Kidney (tissue), 14 donors: ENCODE results near the gene LY6G6F. TPM values are rescaled to one million over a fixed set of nuclear protein-coding genes. Genes with fewer than 3 reads are reported as not detected.

ENCODE experiments used
- DNase-seq, 5 donors: peaks; one replicate each; pipeline ENCODE4 v3.0.0-alpha.2; 2013 to 2020
- FAIRE-seq: peaks from 2 replicates; lab custom pipeline; 2012; peaks lifted over from hg19 to GRCh38; lab: Jason Lieb, UNC
- H3K27ac ChIP-seq, 2 donors: one replicate each; pipeline ENCODE4 v1.7.0; 2013; ENCODE audit warnings: low read depth in 2 of 2, low read length in 2 of 2, inconsistent platforms in 1 of 2
- H3K27me3 ChIP-seq: one replicate; pipeline ENCODE4 v1.7.1; 2013; ENCODE audit warnings: low read length, inconsistent platforms; ENCODE audit not compliant: control insufficient read depth, insufficient read depth
- H3K36me3 ChIP-seq, 3 donors: one replicate each; pipeline versions ENCODE4 v1.7.0 to v1.7.1; 2013; ENCODE audit warnings: low read length in 3 of 3, control low read depth in 1 of 3, inconsistent platforms in 1 of 3; ENCODE audit not compliant: insufficient read depth in 3 of 3, control insufficient read depth in 2 of 3
- H3K4me1 ChIP-seq, 3 donors: one replicate each; pipeline versions ENCODE4 v1.7.0 to v1.7.1; 2013; ENCODE audit warnings: low read length in 3 of 3, inconsistent platforms in 1 of 3, low read depth in 1 of 3; ENCODE audit not compliant: control insufficient read depth in 2 of 3, insufficient read depth in 2 of 3
- H3K4me3 ChIP-seq, 3 donors: one replicate each; pipeline versions ENCODE4 v1.7.0 to v1.8.1; 2013; ENCODE audit warnings: low read length in 3 of 3, control low read depth in 1 of 3, inconsistent platforms in 1 of 3
- H3K9ac ChIP-seq, 3 donors: one replicate each; pipeline versions ENCODE4 v1.7.0 to v1.7.1; 2013; ENCODE audit warnings: low read length in 3 of 3, control low read depth in 1 of 3, inconsistent platforms in 1 of 3
- H3K9me3 ChIP-seq, 3 donors: one replicate each; pipeline versions ENCODE4 v1.7.0 to v1.7.1; 2013; ENCODE audit warnings: low read length in 3 of 3, control low read depth in 1 of 3, inconsistent platforms in 1 of 3; ENCODE audit not compliant: control insufficient read depth in 2 of 3, insufficient read depth in 1 of 3
- CTCF ChIP-seq: IDR thresholded peaks from 3 replicates; pipeline ENCODE4 v1.5.1; 2012; ENCODE audit warnings: mild to moderate bottlenecking, moderate library complexity, borderline replicate concordance; ENCODE audit not compliant: insufficient read depth; ENCODE audit errors: extremely low read depth
- intact Hi-C: fragments of 100-400 bp; cut with DNase I; formaldehyde crosslinking; loops from one replicate; pipeline ENCODE4 v1.11.1; 2022
- polyA plus RNA-seq: library from polyadenylated mRNA; stranded (reverse); fragments of 350-450 nt; fragmentation: Illumina TruSeq; extraction: RNeasy Lipid Tissue Mini Kit (QIAGEN cat#74804); gene quantifications from one replicate; pipeline ENCODE4 v1.2.3, GENCODE V29; 2014; ENCODE audit warnings: low read depth, low replicate concordance; ENCODE audit not compliant: insufficient read depth
- total RNA-seq: library from RNA; stranded (reverse); fragmentation: NEBNext Ultra II Directional; extraction: Animal tissue kit (Norgen Biotek cat#: 25700); gene quantifications from one replicate; pipeline ENCODE4 v1.2.1, GENCODE V29; 2021
- donor health status: control.
- donor health status: control.
- donor health status: control.
- donor health status: control.
- donor health status: control.
- donor health status: DM: yes; HTN: yes; CAD: no.
- donor health status: Normal renal cell carcinoma (clear cell type).

Gene LY6G6F
- total and polyA plus RNA-seq, 2 donors from 2014 or later = not detected

- intact Hi-C loops = no loop called here
- H3K36me3 ChIP-seq = no peaks in the 10 kb centered on the region
- H3K4me3 ChIP-seq = no peak within 1 kb of the TSS
- no peaks in the 10 kb centered on the region for H3K9me3 ChIP-seq
- H3K9ac ChIP-seq = no peak within 1 kb of the TSS
- no peak for TF ChIP-seq CTCF
- no peaks in the 10 kb centered on the region for H3K4me1 ChIP-seq
- FAIRE-seq (no peak), DNase-seq (no peak)
- no peaks in the 10 kb centered on the region for H3K27me3 ChIP-seq
- H3K27ac ChIP-seq = no peak within 1 kb of the TSS
Observed at GRCh38 chr6:31715022-31715958, 8.6 kb downstream of the LY6G6F start, which contains the start of gene LY6G6D. Gene LY6G6D, plus strand, starts transcription at chr6:31715348. Its CDS starts 8 bp downstream, at chr6:31715356.

GRCh38 chr6:31717499-31718222 lies 11.0 kb downstream of the LY6G6F start:
- no peak overlapping the region for H3K27ac ChIP-seq
- H3K4me1 ChIP-seq = no peaks in the 10 kb centered on the region
- H3K27me3 ChIP-seq = no peaks in the 10 kb centered on the region
- H3K4me3 ChIP-seq = no peak overlapping the region
- no peak for FAIRE-seq
- no peak overlapping the region for H3K9ac ChIP-seq
- intact Hi-C loops = no loop called here
- no peaks in the 10 kb centered on the region for H3K9me3 ChIP-seq
- peak in 2 of 5 donors; percentile 43 to 47 for DNase-seq
- no peaks in the 10 kb centered on the region for H3K36me3 ChIP-seq
- TF ChIP-seq CTCF = no peak

GRCh38 chr6:31718265-31718664 lies 11.6 kb downstream of the LY6G6F start:
- Histone ChIP-seq H3K9ac (no peak overlapping the region), H3K36me3 (no peaks in the 10 kb centered on the region), H3K27me3 (no peaks in the 10 kb centered on the region), H3K4me1 (no peaks in the 10 kb centered on the region), H3K9me3 (no peaks in the 10 kb centered on the region), H3K4me3 (no peak overlapping the region), H3K27ac (no peak overlapping the region)
- TF ChIP-seq CTCF = no peak
- FAIRE-seq (no peak), DNase-seq (no peak)
- intact Hi-C loops = no loop called here
